ENCODE results near the gene CLEC2B. TPM values are rescaled to one million over a fixed set of nuclear protein-coding genes. Genes with fewer than 3 reads are reported as not detected.

Gene CLEC2B
- total RNA-seq, 4 donors from 2014 or later = 3.1 to 14.4 (median 10.7) TPM

Other genes starting within 250 kb of the CLEC2B start
- 1 to 10 TPM in 1 of 4 donors, under 1 TPM in 3; 0.29 to 2.1 (median 0.58) TPM for gene CLEC2D, start 199.6 kb downstream of the CLEC2B start, total RNA-seq
- not detected for gene CLECL1, start 136.3 kb downstream of the CLEC2B start, total RNA-seq
- under 1 TPM in 3 of 4 donors, not detected in 1; 0.41 to 0.72 (median 0.51) TPM for gene CD69, start 108.5 kb downstream of the CLEC2B start, total RNA-seq
- not detected for gene KLRF1, start 41.9 kb downstream of the CLEC2B start, total RNA-seq
- gene KLRF2, start 12.1 kb upstream of the CLEC2B start, total RNA-seq = not detected
- gene CLEC2A, start 63.0 kb upstream of the CLEC2B start, total RNA-seq = not detected
- gene CLEC12A, start 102.1 kb upstream of the CLEC2B start, total RNA-seq = under 1 TPM in 2 of 4 donors, not detected in 2; 0.49 to 0.98 TPM
- gene CLEC1B, start 129.8 kb upstream of the CLEC2B start, total RNA-seq = under 1 TPM in 1 of 4 donors, not detected in 3; 0.53 TPM
- not detected for gene CLEC12B, start 141.3 kb upstream of the CLEC2B start, total RNA-seq
- gene CLEC9A, start 161.3 kb upstream of the CLEC2B start, total RNA-seq = not detected
- 1 to 10 TPM in 3 of 4 donors, under 1 TPM in 1; 1.00 to 3.6 (median 1.6) TPM for gene CLEC1A, start 229.6 kb upstream of the CLEC2B start, total RNA-seq

Data from gastrocnemius medialis (tissue), 4 donors.